NK-92 treated with Interleukin-12 subunit alpha and Interleukin-12 subunit beta, amount 100 ng/mL, for 24 hours (cell line): Measurements from ENCODE around the gene CPB2.

Experiments used
- DNase-seq: peaks from one replicate; lab custom pipeline; 2025; lab: John Stamatoyannopoulos, UW

The CPB2 gene

GRCh38 chr13:46050771-46051170 lies 54.1 kb downstream of the CPB2 start:
- no peak for DNase-seq

DNA sequence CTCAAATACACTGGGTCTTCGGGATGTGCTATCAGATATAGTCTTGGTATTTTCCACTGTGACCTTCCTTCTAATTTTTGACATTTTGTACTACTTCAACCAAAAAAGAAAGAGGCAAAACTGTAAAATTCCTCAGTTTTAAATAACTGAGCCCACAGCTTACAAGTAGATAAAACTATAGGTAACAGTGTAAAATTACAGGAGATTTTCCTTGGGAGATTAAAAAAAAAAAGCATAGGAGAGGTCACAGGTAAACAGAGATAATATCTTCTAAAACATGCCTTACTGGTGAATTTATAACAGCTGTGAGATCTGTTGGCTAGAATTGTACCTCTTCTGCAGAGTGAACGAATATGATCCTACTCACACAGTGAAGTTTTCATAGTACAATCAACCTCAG lies 59.4 kb downstream of the CPB2 start:
- DNase-seq: no peak

DNA sequence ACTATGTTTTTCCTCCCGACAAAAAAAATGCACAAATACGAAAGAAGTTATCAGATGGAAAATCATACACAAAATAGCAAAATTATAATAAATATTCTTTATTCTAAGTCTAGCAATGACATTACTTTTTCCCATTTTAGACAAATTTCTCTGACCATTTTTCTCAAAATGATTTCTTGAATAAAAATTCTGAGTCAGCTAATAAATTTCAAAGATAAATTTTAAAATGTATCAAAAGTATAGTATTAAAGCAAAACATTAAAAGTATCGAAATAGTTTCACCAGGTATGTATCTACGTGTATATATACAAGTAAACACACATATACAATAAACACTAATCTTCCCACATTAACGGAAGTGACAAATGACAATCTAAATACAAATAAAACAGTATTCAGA lies 61.2 kb downstream of the CPB2 start:
- no peak for DNase-seq

DNA sequence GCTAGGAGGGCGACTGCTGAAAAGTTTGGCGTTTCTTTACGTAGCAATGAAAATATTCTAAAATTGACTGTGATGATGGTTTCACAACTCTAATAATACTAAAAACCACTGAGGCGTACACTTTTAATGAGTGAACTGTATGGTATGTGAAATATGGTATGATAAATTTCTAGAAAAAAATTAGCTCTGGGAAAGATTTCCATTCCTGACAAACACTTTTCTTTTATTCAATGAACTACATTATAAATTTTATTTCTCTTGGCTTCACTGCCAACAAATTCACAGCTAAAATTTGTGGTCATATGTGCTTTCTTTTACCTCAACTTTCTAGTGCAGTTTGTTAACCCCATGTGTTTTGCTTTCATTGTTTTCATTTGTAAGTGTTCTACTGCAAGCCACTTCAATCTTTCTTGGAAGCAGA lies 63.4 kb downstream of the CPB2 start:
- no peak for DNase-seq

- DNase-seq: no peak
Measured at GRCh38 chr13:46040763-46041162, 64.1 kb downstream of the CPB2 start.

DNA sequence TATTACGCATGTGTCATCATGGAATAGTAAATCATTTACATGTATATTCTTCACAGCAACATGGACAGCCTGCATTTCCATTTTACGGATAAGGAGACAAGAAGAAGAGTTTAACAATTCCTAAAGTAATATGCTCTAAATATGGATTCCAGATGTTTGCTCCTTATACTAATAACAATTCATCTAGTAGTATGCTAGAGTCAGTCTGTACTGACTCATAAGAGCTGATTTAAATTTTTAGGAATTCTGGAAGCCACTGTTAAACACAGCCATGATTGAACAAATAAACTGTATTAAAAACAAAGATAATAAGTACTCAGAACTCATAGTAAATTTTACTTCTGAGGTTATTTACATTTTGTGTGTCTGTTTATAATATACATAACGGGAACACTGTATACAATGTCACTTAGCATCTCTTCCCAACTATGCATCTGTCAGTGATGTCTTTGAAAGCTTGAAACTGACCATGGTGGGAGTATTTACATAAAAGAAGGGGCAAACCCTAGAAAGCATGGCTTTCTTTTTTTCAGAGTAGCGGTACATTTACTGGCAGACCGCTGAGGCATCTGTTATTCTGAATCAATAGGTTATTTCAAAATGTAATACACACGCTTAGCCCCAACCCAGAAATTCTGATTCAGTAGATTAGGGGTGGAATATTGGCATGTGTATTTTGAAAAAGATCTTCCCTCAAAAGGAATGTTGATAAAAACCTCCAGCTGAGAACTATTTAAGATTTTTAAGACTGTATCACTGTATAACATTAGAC lies 65.2 kb downstream of the CPB2 start:
- DNase-seq: no peak

- no peak for DNase-seq
Measured at GRCh38 chr13:46038296-46038695, 66.5 kb downstream of the CPB2 start.

DNA sequence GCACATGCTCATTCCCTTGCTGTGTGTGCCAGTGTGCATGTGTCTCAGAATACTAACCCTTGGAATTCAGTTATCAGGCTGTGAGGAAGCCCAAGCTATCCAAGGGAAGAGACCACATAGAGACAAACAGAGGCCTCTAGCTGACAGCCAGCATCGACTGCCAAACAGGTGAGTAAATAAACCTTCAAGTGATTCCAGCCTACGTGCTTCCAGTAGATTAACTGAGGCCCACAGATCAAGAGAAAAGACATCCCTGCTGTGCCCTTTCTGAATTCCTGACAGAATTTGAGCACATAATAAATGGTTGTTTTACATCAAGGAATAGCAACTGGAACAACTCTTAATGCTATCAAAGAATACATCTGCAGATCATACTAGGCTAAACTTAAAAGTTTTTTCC lies 69.8 kb downstream of the CPB2 start:
- DNase-seq: no peak

DNA sequence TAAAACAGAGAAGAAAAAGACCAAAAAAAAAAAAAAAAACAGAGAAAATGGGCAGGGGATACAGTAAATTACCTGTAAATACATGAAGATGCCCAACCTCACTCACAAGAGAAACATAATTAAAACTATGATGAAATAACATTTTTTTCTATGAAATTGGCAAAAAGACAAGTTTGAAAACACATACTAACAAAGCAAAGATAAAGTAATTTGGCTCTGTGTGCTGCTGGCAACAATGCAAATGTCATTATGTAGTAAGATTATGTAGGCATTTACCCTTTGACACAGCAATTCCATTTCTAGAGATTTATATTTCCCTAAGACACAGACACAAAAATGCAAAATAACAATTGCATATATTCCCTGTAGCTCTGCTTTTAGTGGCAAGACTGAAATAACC lies 72.5 kb downstream of the CPB2 start:
- DNase-seq: no peak

DNA sequence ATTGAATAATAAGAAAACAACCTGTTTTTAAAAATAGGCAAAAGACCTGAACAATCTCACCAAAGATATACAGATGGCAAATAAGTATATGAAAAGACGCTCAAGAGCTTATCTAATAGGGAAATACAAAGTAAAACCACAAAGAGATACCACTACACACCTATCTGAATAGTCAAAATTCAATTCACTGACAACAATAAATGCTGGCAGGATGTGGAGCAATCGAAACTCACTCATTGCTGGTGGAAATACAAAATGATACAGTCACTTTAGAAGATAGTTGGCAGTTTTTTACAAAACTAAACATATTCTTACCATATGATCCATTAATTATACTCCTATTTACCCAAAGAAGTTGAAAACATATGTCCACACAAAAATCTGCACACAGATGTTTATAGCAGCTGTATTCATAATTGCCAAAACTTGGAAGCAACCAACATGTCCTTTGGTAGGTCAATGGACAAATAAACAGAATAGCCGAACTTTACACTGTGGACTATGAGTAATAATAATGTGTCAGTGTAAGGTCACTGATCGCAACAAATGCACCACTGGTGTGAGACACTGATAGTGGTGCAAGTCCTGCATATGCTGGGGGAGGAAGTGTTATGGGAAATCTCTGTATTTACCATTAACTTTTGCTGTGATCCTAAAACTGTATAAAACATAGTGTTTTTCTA lies 73.1 kb downstream of the CPB2 start:
- DNase-seq: no peak

- no peak for DNase-seq
Measured at GRCh38 chr13:46025157-46025556, 79.7 kb downstream of the CPB2 start.

DNA sequence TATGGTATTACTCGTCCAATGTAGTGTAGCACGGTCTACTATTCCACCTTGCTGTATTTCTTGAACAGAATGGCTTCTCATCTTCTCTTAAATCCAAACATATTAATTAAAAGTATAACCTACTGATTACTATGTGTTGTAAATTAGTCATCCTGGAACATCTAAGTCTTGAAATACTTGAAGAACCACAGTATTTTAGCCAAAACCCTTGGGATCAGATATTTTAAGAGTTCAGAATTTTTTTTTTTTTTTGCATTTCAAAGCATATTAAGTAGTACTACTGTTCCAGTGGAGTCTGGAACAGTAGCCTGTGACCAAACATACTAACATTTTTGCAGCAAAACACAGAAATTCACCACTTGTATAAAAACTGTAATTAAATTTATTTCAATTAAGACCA lies 82.4 kb downstream of the CPB2 start:
- no peak for DNase-seq

DNA sequence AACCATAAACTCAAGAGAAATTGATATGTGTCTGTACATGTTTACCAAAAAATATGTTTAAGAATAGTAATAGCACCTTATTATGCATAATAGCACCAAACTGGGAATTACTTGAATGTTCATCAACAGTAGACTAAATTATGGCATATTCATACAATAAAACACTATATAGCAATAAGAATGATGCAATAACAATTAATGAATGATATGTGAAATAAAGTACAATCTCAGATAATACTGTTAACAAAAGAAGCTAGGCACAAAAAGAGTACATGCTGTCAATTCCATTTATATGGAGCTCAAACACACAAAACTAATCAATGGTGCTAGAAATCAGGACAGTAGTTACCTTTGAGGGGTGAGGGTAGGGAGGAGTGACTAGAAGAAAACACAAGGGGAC lies 88.6 kb downstream of the CPB2 start:
- DNase-seq: no peak

DNA sequence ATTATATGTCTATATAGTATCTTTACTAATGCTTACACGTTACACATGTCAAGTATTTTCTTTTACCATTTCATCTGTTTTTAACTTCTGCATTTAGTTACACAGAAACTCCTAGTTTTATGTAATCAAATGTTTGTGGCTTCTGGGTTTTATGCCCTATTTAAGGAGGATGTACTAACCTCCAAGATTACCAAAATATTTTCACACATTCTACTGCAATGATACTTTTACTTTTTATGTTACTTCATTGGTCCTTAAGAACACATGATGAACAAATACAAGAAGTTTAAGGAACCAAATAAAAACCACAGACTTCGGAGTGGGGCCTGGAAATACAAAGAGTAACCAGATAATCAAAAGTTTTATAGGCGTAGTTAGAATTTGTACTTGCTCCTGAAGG lies 89.5 kb downstream of the CPB2 start:
- no peak for DNase-seq

DNA sequence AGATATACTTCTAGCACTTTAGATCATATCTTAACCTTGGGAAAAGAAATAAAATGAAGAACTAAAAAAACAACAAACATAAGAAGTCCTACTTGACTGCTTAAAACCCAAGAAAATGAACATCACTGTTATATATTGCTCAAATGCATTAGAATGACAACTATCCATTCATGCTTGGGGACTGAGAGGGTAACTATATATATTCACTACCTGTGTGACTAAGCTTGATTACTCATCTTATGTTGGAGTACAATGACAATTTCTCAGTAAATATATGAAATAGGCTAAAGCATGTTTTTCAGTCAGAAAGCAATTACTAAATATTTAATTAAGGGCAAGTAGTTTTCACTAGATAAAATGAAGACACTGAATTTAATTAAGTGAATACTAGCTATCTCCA lies 92.4 kb downstream of the CPB2 start:
- no peak for DNase-seq

GRCh38 chr13:46010148-46010547 lies 94.7 kb downstream of the CPB2 start:
- DNase-seq: no peak

GRCh38 chr13:46008631-46009030 lies 96.2 kb downstream of the CPB2 start:
- no peak for DNase-seq

- DNase-seq: no peak
Measured at GRCh38 chr13:46006688-46007452, 98.0 kb downstream of the CPB2 start.

- DNase-seq: no peak
Measured at GRCh38 chr13:46004491-46004890, 100.3 kb downstream of the CPB2 start.
